CD4-positive, CD25-positive, alpha-beta regulatory T cell (primary cell): ENCODE data around the gene FASLG. TPM values are rescaled to one million over a fixed set of nuclear protein-coding genes. Genes with fewer than 3 reads are reported as not detected.

Experiments used
- ATAC-seq, 2 donors: fragments of 150-1000 bp; cut with Tn5 transposase; one replicate each; pipeline ENCODE4 v1.10.0; 2021; ENCODE audit warnings: low read depth in 2 of 2, moderate number of reproducible peaks in 2 of 2, moderate library complexity in 1 of 2
- DNase-seq, 3 donors: peaks; one replicate each; pipeline versions ENCODE4 v3.0.0 to v3.0.0-alpha.2; 2012 to 2022; ENCODE audit warnings: mixed read lengths in 1 of 3
- H3K27ac ChIP-seq: one replicate; pipeline ENCODE4 v1.7.0; 2013; ENCODE audit warnings: mild to moderate bottlenecking, low read length; ENCODE audit not compliant: insufficient read depth, poor library complexity, severe bottlenecking
- H3K27me3 ChIP-seq: one replicate; pipeline ENCODE4 v1.7.0; 2013; ENCODE audit warnings: low read length; ENCODE audit not compliant: control insufficient read depth, insufficient read depth
- H3K36me3 ChIP-seq: one replicate; pipeline ENCODE4 v1.7.0; 2013; ENCODE audit warnings: mild to moderate bottlenecking, low read length, moderate library complexity; ENCODE audit not compliant: control insufficient read depth, insufficient read depth
- H3K4me1 ChIP-seq: 2 replicates; pipeline ENCODE4 v1.7.0; 2013; ENCODE audit warnings: mild to moderate bottlenecking, low read length; ENCODE audit not compliant: insufficient read depth, control insufficient read depth, poor library complexity, severe bottlenecking
- H3K4me3 ChIP-seq: one replicate; pipeline ENCODE4 v1.7.0; 2013; ENCODE audit warnings: low read depth, mild to moderate bottlenecking, low read length, moderate library complexity
- H3K9me3 ChIP-seq, 2 experiments: 1 replicate in 1 of 2; 2 replicates in 1 of 2; pipeline ENCODE4 v1.7.0; 2013; ENCODE audit warnings: low read length in 2 of 2, mild to moderate bottlenecking in 1 of 2, moderate library complexity in 1 of 2; ENCODE audit not compliant: control insufficient read depth in 2 of 2
- H3K27ac Mint-ChIP-seq, 3 donors: one replicate each; pipeline ENCODE4 v1.8.0; 2020 to 2022; ENCODE audit warnings: mild to moderate bottlenecking in 3 of 3, mixed read lengths in 3 of 3, moderate library complexity in 2 of 3
- H3K27me3 Mint-ChIP-seq: one replicate; pipeline ENCODE4 v1.8.0; 2022; ENCODE audit warnings: mild to moderate bottlenecking, mixed read lengths
- H3K36me3 Mint-ChIP-seq: one replicate; pipeline ENCODE4 v1.8.0; 2020; ENCODE audit warnings: mixed read lengths
- H3K4me1 Mint-ChIP-seq, 4 donors: one replicate each; pipeline ENCODE4 v1.8.0; 2020 to 2022; ENCODE audit warnings: mixed read lengths in 4 of 4, mild to moderate bottlenecking in 1 of 4
- H3K4me3 Mint-ChIP-seq, 4 donors: one replicate each; pipeline ENCODE4 v1.8.0; 2020 to 2022; ENCODE audit warnings: mild to moderate bottlenecking in 4 of 4, mixed read lengths in 4 of 4, moderate library complexity in 3 of 4
- H3K9me3 Mint-ChIP-seq, 7 donors: one replicate each; pipeline ENCODE4 v1.8.0; 2020 to 2022; ENCODE audit warnings: mixed read lengths in 7 of 7, mild to moderate bottlenecking in 3 of 7, moderate library complexity in 2 of 7
- polyA plus RNA-seq, 4 donors: library from polyadenylated mRNA; unstranded; fragments of 300-500 nt; fragmentation: Illumina TruSeq; gene quantifications; one replicate each; pipeline ENCODE4 v1.2.3, GENCODE V29; 2021
- total RNA-seq: library from RNA; stranded (reverse); gene quantifications from one replicate; pipeline ENCODE4 v1.2.3, GENCODE V29; 2022

The FASLG gene
- total and polyA plus RNA-seq, 5 donors from 2014 or later: 0.45 to 0.81 TPM; not detected in 3

DNA sequence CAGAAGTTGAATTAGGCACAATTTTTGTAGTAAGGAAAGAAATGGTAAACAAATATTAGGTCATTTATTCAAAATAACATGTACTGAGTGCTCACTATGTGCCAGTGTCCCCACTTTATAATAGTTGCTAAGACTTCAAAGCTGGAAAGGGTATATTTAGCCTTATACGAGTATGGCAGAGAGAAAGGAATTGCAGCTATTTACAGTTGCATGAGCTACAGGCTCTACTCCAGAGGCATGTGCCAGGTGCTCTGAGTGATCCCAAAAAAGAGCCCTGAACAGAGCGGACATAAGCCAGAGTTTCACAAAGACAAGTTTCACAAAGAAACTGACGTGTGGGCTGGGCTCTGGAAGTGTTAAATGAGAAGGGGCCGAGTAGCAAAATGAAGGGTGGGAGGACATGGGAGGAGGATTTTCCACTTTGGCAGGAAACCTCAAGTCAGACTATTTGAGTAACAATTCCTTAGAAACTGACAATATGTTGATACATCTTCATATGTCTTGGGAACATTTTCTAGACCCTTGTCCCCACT, 40.9 kb downstream of the FASLG start:
- no peaks in the 10 kb centered on the region for H3K36me3 Mint-ChIP-seq
- no peak for ATAC-seq
- peak overlapping the region; percentile 69 for H3K4me3 ChIP-seq
- H3K27ac Mint-ChIP-seq: peak overlapping the region in 2 of 3 donors; percentile 87 to 90
- peaks cover 35 to 59% (median 45%) of the 10 kb centered on the region in 4 donors for H3K4me1 Mint-ChIP-seq
- no peak for DNase-seq
- H3K27me3 ChIP-seq: no peaks in the 10 kb centered on the region
- peak overlapping the region in 3 of 4 donors; percentile 33 to 86 (median 76) for H3K4me3 Mint-ChIP-seq
- no peaks in the 10 kb centered on the region for H3K27me3 Mint-ChIP-seq
- peaks cover 0 to 3% (median 0%) of the 10 kb centered on the region in 7 donors for H3K9me3 Mint-ChIP-seq
- H3K4me1 ChIP-seq: peaks cover 85% of the 10 kb centered on the region
- H3K9me3 ChIP-seq: no peaks in the 10 kb centered on the region
- no peaks in the 10 kb centered on the region for H3K36me3 ChIP-seq
- peak overlapping the region; percentile 79 for H3K27ac ChIP-seq

DNA sequence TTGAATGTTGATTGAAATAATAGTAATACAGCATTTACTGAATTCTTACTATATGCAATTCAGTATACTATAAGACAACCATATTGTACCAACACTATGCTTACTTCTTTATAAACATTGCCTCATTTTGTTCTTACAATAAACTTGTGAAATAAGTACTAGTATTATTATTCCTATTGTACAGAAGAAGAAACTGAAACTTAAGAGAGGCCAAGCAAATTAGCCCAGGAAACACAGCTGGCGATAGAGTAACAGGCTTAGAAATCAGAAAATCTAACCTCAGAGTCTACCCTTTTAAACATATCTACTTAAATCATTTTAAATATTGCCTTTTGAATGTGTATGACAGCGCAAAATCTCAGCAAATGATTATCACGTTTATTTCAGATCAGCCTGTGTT, 41.7 kb downstream of the FASLG start:
- H3K4me3 Mint-ChIP-seq: no peak overlapping the region
- H3K4me1 Mint-ChIP-seq: peaks cover 35 to 56% (median 42%) of the 10 kb centered on the region in 4 donors
- H3K9me3 Mint-ChIP-seq: peaks cover 0 to 3% (median 0%) of the 10 kb centered on the region in 7 donors

DNA sequence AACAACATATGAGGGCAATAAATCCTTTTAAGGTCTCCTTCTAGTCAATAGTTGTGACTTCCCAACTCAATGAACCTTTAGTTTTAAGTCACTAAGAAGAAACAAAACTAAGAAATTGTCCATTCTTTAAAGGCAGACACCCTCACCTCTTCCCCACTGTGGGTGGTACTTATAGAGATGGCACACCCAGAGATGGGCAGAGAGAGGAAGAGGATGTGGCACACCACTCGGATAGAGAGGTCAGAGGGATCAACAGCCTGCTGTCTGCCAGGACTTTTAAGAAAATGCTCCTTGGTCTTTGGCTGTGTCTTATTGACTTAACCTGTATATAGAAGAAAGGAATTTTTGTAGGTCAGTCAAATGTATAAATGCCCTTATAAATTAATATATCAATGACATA, 45.1 kb downstream of the FASLG start:
- Mint-ChIP-seq H3K9me3 (peaks cover 0 to 2% (median 0%) of the 10 kb centered on the region in 7 donors), H3K36me3 (no peaks in the 10 kb centered on the region), H3K27ac (no peak overlapping the region), H3K4me3 (peak overlapping the region in 1 of 4 donors; percentile 62), H3K4me1 (peaks cover 25 to 42% (median 37%) of the 10 kb centered on the region in 4 donors), H3K27me3 (no peaks in the 10 kb centered on the region)
- peak in 1 of 2 donors; percentile 26 for ATAC-seq
- peak in 1 of 3 donors; percentile 75 for DNase-seq
- Histone ChIP-seq H3K36me3 (no peaks in the 10 kb centered on the region), H3K27me3 (no peaks in the 10 kb centered on the region), H3K9me3 (no peaks in the 10 kb centered on the region), H3K4me1 (peaks cover 73% of the 10 kb centered on the region), H3K4me3 (peak overlapping the region; percentile 45), H3K27ac (no peak overlapping the region)

More for the DNA sequence above, 41.7 kb downstream of the FASLG start:
- Histone ChIP-seq H3K4me1 (peaks cover 89% of the 10 kb centered on the region), H3K27me3 (no peaks in the 10 kb centered on the region), H3K27ac (peak overlapping the region; percentile 79), H3K4me3 (peak overlapping the region; percentile 69), H3K36me3 (no peaks in the 10 kb centered on the region), H3K9me3 (no peaks in the 10 kb centered on the region)
- peak overlapping the region in 1 of 3 donors; percentile 87 for H3K27ac Mint-ChIP-seq
- H3K36me3 Mint-ChIP-seq: no peaks in the 10 kb centered on the region
- DNase-seq: peak in 1 of 3 donors; percentile 23
- no peaks in the 10 kb centered on the region for H3K27me3 Mint-ChIP-seq
- ATAC-seq: no peak

DNA sequence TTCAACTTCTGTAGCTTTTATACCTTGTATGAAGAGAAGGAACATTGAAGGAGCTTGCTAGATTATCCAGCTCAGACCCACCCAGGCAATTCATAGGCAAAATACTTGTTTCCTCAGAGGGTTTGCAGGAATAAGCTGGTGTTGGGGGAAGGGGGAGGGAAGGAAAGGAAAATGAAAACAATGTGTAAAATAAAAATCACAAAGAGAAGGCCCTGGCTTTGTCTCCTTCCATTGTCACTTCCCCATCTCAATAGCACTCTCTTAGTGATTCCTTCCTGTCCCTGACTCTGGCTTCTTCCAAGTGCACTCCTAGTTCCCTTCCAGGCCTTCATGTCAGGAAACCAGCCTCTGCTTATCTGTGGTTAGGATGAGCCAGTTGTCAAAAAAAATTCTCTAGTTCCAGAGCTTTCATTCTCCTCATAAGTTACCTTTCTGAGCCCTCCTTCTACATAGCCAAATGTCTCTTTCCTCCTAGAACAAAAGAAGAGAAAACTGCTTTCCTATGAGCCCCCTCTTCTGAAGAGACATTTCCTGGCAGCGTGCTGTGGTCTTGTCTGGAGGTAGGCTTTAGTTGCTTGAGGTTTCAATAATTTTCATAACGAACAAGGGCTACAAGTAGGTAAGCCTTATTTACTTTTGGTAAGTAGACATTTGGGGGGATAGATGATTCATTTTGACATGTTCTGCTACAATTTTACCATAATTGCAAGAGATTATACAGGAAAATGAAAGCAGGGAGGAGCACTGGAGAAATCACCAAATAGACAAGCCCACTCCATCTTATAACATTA, 45.7 kb downstream of the FASLG start:
- Mint-ChIP-seq H3K27ac (peak overlapping the region in 1 of 3 donors; percentile 64), H3K4me1 (peaks cover 22 to 42% (median 36%) of the 10 kb centered on the region in 4 donors), H3K4me3 (peak overlapping the region in 1 of 4 donors; percentile 62), H3K27me3 (no peaks in the 10 kb centered on the region), H3K9me3 (peaks cover 0 to 2% (median 0%) of the 10 kb centered on the region in 7 donors), H3K36me3 (no peaks in the 10 kb centered on the region)
- Histone ChIP-seq H3K9me3 (no peaks in the 10 kb centered on the region), H3K27me3 (no peaks in the 10 kb centered on the region), H3K4me3 (peak overlapping the region; percentile 45), H3K4me1 (peaks cover 69% of the 10 kb centered on the region), H3K36me3 (no peaks in the 10 kb centered on the region), H3K27ac (no peak overlapping the region)
- no peak for ATAC-seq
- DNase-seq: no peak

DNA sequence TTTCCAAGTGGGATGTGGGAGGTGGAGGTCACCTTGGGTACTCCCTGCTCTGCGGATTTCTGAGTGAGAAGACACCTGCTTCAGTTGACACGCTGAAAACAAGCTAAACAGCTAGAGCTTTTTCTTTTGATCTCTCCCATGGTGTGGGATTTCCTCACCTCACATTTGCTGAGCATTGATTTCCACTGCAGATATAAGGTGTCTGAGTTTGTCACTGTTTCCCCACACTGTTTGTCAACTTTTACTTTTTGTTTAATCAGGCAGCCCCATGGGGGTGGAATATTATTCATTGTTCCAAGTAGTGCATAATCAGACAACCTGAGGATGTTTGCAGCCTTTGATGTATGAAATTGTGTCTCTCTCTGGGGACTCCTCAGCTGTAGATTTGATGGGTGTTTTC, 49.5 kb downstream of the FASLG start:
- Mint-ChIP-seq H3K27me3 (no peaks in the 10 kb centered on the region), H3K36me3 (no peaks in the 10 kb centered on the region), H3K9me3 (peaks cover 0 to 2% (median 0%) of the 10 kb centered on the region in 7 donors), H3K27ac (peak overlapping the region in 1 of 3 donors; percentile 52), H3K4me3 (peak overlapping the region in 3 of 4 donors; percentile 5 to 79 (median 41)), H3K4me1 (peaks cover 10 to 39% (median 29%) of the 10 kb centered on the region in 4 donors)
- no peaks in the 10 kb centered on the region for H3K36me3 ChIP-seq
- H3K4me1 ChIP-seq: peaks cover 31% of the 10 kb centered on the region
- no peaks in the 10 kb centered on the region for H3K9me3 ChIP-seq
- peak in 2 of 3 donors; percentile 36 to 63 for DNase-seq
- H3K27me3 ChIP-seq: no peaks in the 10 kb centered on the region
- ATAC-seq: peak; percentile 70 to 76
- peak overlapping the region; percentile 38 for H3K4me3 ChIP-seq
- H3K27ac ChIP-seq: no peak overlapping the region

DNA sequence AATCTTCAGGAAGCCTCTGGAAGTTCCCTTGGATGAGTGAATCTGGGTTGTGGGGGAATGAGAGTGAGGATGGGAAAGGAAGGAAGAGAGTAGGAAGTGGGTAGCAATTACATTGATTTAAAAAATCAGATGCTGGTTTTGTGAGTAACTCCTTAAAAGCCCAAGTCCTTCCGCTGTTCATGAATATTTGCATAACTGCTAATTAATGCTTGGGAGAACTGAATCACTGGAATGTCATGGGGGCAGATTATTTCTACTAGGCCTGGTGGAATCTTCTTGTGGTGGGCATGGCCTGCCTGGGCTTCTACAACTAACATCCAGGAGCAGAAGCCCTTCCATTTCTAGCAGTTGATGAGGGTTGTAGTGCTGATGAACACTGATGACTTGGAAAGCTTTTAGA, 52.7 kb downstream of the FASLG start:
- no peaks in the 10 kb centered on the region for H3K9me3 ChIP-seq
- Mint-ChIP-seq H3K27me3 (no peaks in the 10 kb centered on the region), H3K4me3 (no peak overlapping the region), H3K9me3 (no peaks in the 10 kb centered on the region), H3K36me3 (no peaks in the 10 kb centered on the region), H3K27ac (no peak overlapping the region), H3K4me1 (peaks cover 12 to 37% (median 29%) of the 10 kb centered on the region in 4 donors)
- DNase-seq (no peak), ATAC-seq (no peak)
- peaks cover 16% of the 10 kb centered on the region for H3K4me1 ChIP-seq
- no peaks in the 10 kb centered on the region for H3K27me3 ChIP-seq
- H3K4me3 ChIP-seq: no peak overlapping the region
- H3K36me3 ChIP-seq: no peaks in the 10 kb centered on the region
- H3K27ac ChIP-seq: no peak overlapping the region

DNA sequence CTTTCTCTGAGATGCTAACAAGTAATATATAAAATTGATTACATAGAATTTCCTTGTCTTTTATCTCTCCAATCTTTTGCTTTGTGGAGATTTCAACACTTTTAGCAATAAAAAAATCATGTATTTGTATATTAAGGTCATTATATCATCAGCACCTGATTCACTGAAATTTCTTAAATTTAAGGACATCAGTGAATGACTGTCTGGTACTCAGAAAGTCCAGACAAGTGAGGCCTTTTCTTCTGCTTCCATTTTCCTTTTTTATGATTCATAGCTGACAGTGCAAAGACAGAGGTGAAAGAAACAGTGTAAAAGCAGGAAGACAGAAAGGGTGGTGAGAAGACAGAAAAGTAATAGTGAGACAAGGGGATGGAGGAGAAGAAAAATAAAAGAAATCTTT, 54.6 kb downstream of the FASLG start:
- H3K27me3 Mint-ChIP-seq: no peaks in the 10 kb centered on the region
- H3K27ac Mint-ChIP-seq: peak overlapping the region in 1 of 3 donors; percentile 17
- H3K9me3 Mint-ChIP-seq: no peaks in the 10 kb centered on the region
- Histone ChIP-seq H3K27ac (no peak overlapping the region), H3K27me3 (no peaks in the 10 kb centered on the region), H3K4me1 (peaks cover 10% of the 10 kb centered on the region), H3K36me3 (no peaks in the 10 kb centered on the region), H3K4me3 (no peak overlapping the region), H3K9me3 (no peaks in the 10 kb centered on the region)
- no peak for ATAC-seq
- no peak for DNase-seq
- H3K4me3 Mint-ChIP-seq: no peak overlapping the region
- H3K4me1 Mint-ChIP-seq: peaks cover 6 to 28% (median 24%) of the 10 kb centered on the region in 4 donors
- no peaks in the 10 kb centered on the region for H3K36me3 Mint-ChIP-seq
